HG03175 (cell line): Measurements from ENCODE around the gene NCOA7.
"Not testable (repeated sequence)": the region's sequence is repeated elsewhere in the genome, so short reads cannot be mapped to it uniquely, and the experiment has no call there.

Experiments used
- ATAC-seq: cut with Tn5 transposase; IDR thresholded peaks from one replicate; pipeline ENCODE4 v1.9.1; 2021; ENCODE audit warnings: mild to moderate bottlenecking, moderate library complexity; ENCODE audit not compliant: unreplicated experiment

The NCOA7 gene

GRCh38 chr6:125961117-125961516 is 170.4 kb downstream of the NCOA7 start:
- ATAC-seq = no peak

GRCh38 chr6:125962900-125963497 is 172.2 kb downstream of the NCOA7 start:
- no peak for ATAC-seq

- no peak for ATAC-seq
Measured at GRCh38 chr6:125963817-125964216, 173.1 kb downstream of the NCOA7 start.

DNA sequence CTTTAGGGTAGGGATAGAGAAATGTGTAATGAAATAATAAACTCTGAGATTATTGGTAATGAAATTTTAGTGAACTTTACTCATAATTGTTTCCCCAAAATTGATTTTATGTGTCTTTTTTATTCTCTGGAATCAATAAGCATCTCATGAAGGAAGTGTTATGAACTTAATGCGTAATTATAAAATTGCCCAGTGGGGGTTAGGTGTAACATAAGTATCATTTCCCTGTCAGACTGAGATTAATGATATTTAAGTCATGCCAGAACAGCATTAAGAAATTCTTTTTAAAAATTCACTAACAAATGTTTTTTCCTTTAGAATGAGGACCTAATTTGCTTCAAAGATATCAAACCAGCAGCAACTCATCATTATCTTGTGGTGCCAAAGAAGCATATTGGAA is 175.8 kb downstream of the NCOA7 start:
- ATAC-seq = no peak

- no peak for ATAC-seq
Measured at GRCh38 chr6:125968493-125968892, 177.7 kb downstream of the NCOA7 start.

GRCh38 chr6:125970760-125971159 is 180.0 kb downstream of the NCOA7 start:
- ATAC-seq = no peak

DNA sequence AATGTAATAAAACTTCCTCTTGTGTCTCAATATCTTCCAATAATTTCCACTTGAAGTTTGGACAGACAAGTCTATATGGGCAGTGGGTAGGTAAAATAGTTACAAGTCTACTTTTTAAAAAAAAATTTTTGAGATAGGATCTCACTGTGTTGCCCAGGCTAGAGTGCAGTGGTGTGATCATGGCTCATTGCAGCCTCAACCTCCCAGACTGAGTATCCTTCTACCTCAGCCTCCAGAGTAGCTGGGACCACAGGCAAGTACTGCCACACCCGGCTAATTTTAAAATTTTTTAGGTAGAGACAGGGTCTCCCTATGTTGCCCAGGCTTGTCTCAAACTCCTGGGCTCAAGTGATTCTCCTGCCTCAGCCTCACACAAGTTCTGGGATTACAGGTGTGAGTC is 181.7 kb downstream of the NCOA7 start:
- ATAC-seq = not testable (repeated sequence)

GRCh38 chr6:125974214-125974866 is 183.6 kb downstream of the NCOA7 start:
- ATAC-seq = peak; percentile 93

DNA sequence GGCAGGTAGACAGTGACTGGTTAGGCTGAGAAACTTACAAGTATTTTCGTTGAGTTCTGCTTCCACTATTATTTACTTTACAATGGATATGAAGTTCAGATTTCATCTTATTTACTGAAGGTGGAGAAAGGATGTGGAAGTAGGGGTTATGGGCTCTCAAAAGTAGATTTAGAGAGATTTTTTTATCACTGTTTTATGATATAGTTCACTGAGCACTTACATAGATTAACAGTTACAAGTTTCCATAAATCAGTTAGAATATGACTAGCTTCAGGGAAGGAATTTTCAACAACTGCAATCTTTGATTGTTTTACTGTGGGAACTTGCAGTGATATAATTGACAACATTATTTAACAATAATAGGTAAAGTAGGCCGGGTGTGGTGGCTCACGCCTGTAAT is 188.3 kb downstream of the NCOA7 start:
- no peak for ATAC-seq
